Astrocyte of the cerebellum (primary cell): ENCODE results near the gene UTP11.

Source experiments
- DNase-seq: peaks from one replicate; pipeline ENCODE4 v3.0.0-alpha.2; 2011; ENCODE audit warnings: low read depth
- H3K4me3 ChIP-seq: 2 replicates; pipeline ENCODE4 v1.5.1; 2011; ENCODE audit warnings: mild to moderate bottlenecking, low read depth, low read length, moderate library complexity
- CTCF ChIP-seq: IDR thresholded peaks from 2 replicates; pipeline ENCODE4 v1.5.1; 2012; ENCODE audit warnings: low read length, low read depth, moderate library complexity, mild to moderate bottlenecking; ENCODE audit errors: missing control alignments
- in situ Hi-C: cut with HindIII; loops from 2 replicates; pipeline ENCODE4 v1.10.0; 2017; ENCODE audit warnings: low sequenced_read_pairs

UTP11 gene

GRCh38 chr1:38020396-38020795 lies 7.9 kb downstream of the UTP11 start:
- no peak overlapping the region for H3K4me3 ChIP-seq
- in situ Hi-C loops, result no loop called here
- DNase-seq, result no peak
- TF ChIP-seq CTCF, result no peak

- DNase-seq, result no peak
- no peak overlapping the region for H3K4me3 ChIP-seq
- in situ Hi-C loops, result no loop called here
- no peak for TF ChIP-seq CTCF
Measured at GRCh38 chr1:38021969-38022368, 9.4 kb downstream of the UTP11 start.

GRCh38 chr1:38022810-38023209 lies 10.3 kb downstream of the UTP11 start:
- TF ChIP-seq CTCF, result no peak
- DNase-seq, result no peak
- in situ Hi-C loops, result no loop called here
- H3K4me3 ChIP-seq, result no peak overlapping the region

- TF ChIP-seq CTCF, result no peak
- H3K4me3 ChIP-seq, result no peak overlapping the region
- no peak for DNase-seq
- in situ Hi-C loops, result no loop called here
Measured at GRCh38 chr1:38025233-38025632, 12.7 kb downstream of the UTP11 start.

- TF ChIP-seq CTCF, result no peak
- in situ Hi-C loops, result no loop called here
- H3K4me3 ChIP-seq, result no peak overlapping the region
Measured at GRCh38 chr1:38025664-38026063, 13.1 kb downstream of the UTP11 start.

GRCh38 chr1:38026592-38027200 lies 14.2 kb downstream of the UTP11 start:
- DNase-seq, result no peak
- in situ Hi-C loops, result no loop called here
- H3K4me3 ChIP-seq, result no peak overlapping the region

More at GRCh38 chr1:38025664-38026063, 13.1 kb downstream of the UTP11 start:
- DNase-seq, result no peak

More at GRCh38 chr1:38026592-38027200, 14.2 kb downstream of the UTP11 start:
- peak; percentile 81 for TF ChIP-seq CTCF
